Chondrocyte (in vitro differentiated cells): ENCODE measurements around the gene ERBB4. TPM values are rescaled to one million over a fixed set of nuclear protein-coding genes. Genes with fewer than 3 reads are reported as not detected.

Experiments used
- DNase-seq: peaks from one replicate; pipeline ENCODE4 v3.0.0; 2021; ENCODE audit warnings: mixed read lengths, low spot score
- H3K27ac Mint-ChIP-seq: one replicate; pipeline ENCODE4 v1.8.0; 2021; ENCODE audit warnings: mild to moderate bottlenecking, moderate library complexity, mixed read lengths; ENCODE audit not compliant: unreplicated experiment
- H3K27me3 Mint-ChIP-seq: 2 replicates; pipeline ENCODE4 v1.8.0; 2021; ENCODE audit warnings: low read depth, mixed read lengths
- H3K36me3 Mint-ChIP-seq: 2 replicates; pipeline ENCODE4 v1.8.0; 2021; ENCODE audit warnings: low read depth, mixed read lengths
- H3K4me1 Mint-ChIP-seq: 2 replicates; pipeline ENCODE4 v1.8.0; 2021; ENCODE audit warnings: low read depth, mild to moderate bottlenecking, mixed read lengths
- H3K4me3 Mint-ChIP-seq: one replicate; pipeline ENCODE4 v1.8.0; 2021; ENCODE audit warnings: mild to moderate bottlenecking, moderate library complexity, mixed read lengths; ENCODE audit not compliant: unreplicated experiment
- H3K9me3 Mint-ChIP-seq: 2 replicates; pipeline ENCODE4 v1.8.0; 2021; ENCODE audit warnings: low read depth, mixed read lengths
- CTCF ChIP-seq: fragments of 200-600 bp; sonication (generic); IDR thresholded peaks from 2 replicates; pipeline ENCODE4 v1.5.0; 2021; ENCODE audit warnings: antibody characterized with exemption, mild to moderate bottlenecking, moderate library complexity
- total RNA-seq: library from RNA; stranded (reverse); gene quantifications from 3 replicates; pipeline ENCODE4 v1.2.1, GENCODE V29; 2021

The ERBB4 gene
- total RNA-seq, 1 donor from 2014 or later: 1.3 TPM

GRCh38 chr2:211376410-211376809 is 1162.2 kb downstream of the ERBB4 start:
- Mint-ChIP-seq H3K9me3 (no peaks in the 10 kb centered on the region), H3K27ac (no peak overlapping the region), H3K27me3 (peaks cover 1% of the 10 kb centered on the region), H3K4me3 (no peak overlapping the region), H3K36me3 (no peaks in the 10 kb centered on the region), H3K4me1 (no peaks in the 10 kb centered on the region)
- no peak for TF ChIP-seq CTCF
- no peak for DNase-seq

GRCh38 chr2:211373203-211373602 is 1165.4 kb downstream of the ERBB4 start:
- Mint-ChIP-seq H3K27ac (no peak overlapping the region), H3K27me3 (peaks cover 1% of the 10 kb centered on the region), H3K9me3 (no peaks in the 10 kb centered on the region), H3K4me1 (no peaks in the 10 kb centered on the region), H3K4me3 (no peak overlapping the region), H3K36me3 (no peaks in the 10 kb centered on the region)
- DNase-seq: no peak
- TF ChIP-seq CTCF: no peak

GRCh38 chr2:211371465-211371864 is 1167.1 kb downstream of the ERBB4 start:
- Mint-ChIP-seq H3K4me3 (no peak overlapping the region), H3K27ac (no peak overlapping the region), H3K9me3 (no peaks in the 10 kb centered on the region), H3K4me1 (no peaks in the 10 kb centered on the region), H3K27me3 (no peaks in the 10 kb centered on the region), H3K36me3 (no peaks in the 10 kb centered on the region)
- TF ChIP-seq CTCF: no peak
- no peak for DNase-seq

- DNase-seq: no peak
- no peak overlapping the region for H3K4me3 Mint-ChIP-seq
- H3K36me3 Mint-ChIP-seq: peaks cover 1% of the 10 kb centered on the region
- no peaks in the 10 kb centered on the region for H3K4me1 Mint-ChIP-seq
- no peak for TF ChIP-seq CTCF
- H3K9me3 Mint-ChIP-seq: peaks cover 7% of the 10 kb centered on the region
- H3K27me3 Mint-ChIP-seq: peaks cover 3% of the 10 kb centered on the region
- H3K27ac Mint-ChIP-seq: no peak overlapping the region
Observed at GRCh38 chr2:211368467-211368866, 1170.1 kb downstream of the ERBB4 start.

- peaks cover 7% of the 10 kb centered on the region for H3K9me3 Mint-ChIP-seq
- H3K4me3 Mint-ChIP-seq: no peak overlapping the region
- peaks cover 1% of the 10 kb centered on the region for H3K36me3 Mint-ChIP-seq
- no peak for TF ChIP-seq CTCF
- H3K27me3 Mint-ChIP-seq: peaks cover 3% of the 10 kb centered on the region
- no peak for DNase-seq
- H3K27ac Mint-ChIP-seq: peak overlapping the region; percentile 32
- no peaks in the 10 kb centered on the region for H3K4me1 Mint-ChIP-seq
Observed at GRCh38 chr2:211367711-211368110, 1170.9 kb downstream of the ERBB4 start.
